Astrocyte (in vitro differentiated cells and primary cell): Measurements from ENCODE around the gene KCNN3. TPM values are rescaled to one million over a fixed set of nuclear protein-coding genes. Genes with fewer than 3 reads are reported as not detected.

Experiments used
- DNase-seq: peaks from one replicate; pipeline ENCODE4 v3.0.0-alpha.2; 2010; ENCODE audit warnings: low read depth
- FAIRE-seq: peaks from 2 replicates; lab custom pipeline; 2011; peaks lifted over from hg19 to GRCh38; lab: Jason Lieb, UNC
- H2AFZ ChIP-seq: 2 replicates; pipeline ENCODE4 v1.6.0; 2012; ENCODE audit warnings: low read depth, low read length, inconsistent platforms
- H3K27ac ChIP-seq: 2 replicates; pipeline ENCODE4 v1.5.1; 2011; ENCODE audit warnings: low read depth, low read length, inconsistent platforms
- H3K27me3 ChIP-seq: 2 replicates; pipeline ENCODE4 v1.6.0; 2011; ENCODE audit warnings: low read length, inconsistent platforms; ENCODE audit not compliant: insufficient read depth
- H3K36me3 ChIP-seq: 2 replicates; pipeline ENCODE4 v1.5.1; 2011; ENCODE audit warnings: low read length, inconsistent platforms; ENCODE audit not compliant: insufficient read depth
- H3K4me1 ChIP-seq: 2 replicates; pipeline ENCODE4 v1.5.1; 2011; ENCODE audit warnings: low read length, inconsistent platforms; ENCODE audit not compliant: insufficient read depth
- H3K4me2 ChIP-seq: 2 replicates; pipeline ENCODE4 v1.6.0; 2012; ENCODE audit warnings: low read length, inconsistent platforms
- H3K4me3 ChIP-seq: 2 replicates; pipeline ENCODE4 v1.5.1; 2011; ENCODE audit warnings: low read depth, mild to moderate bottlenecking, low read length, inconsistent platforms; ENCODE audit not compliant: insufficient read depth
- H3K79me2 ChIP-seq: 2 replicates; pipeline ENCODE4 v1.6.0; 2012; ENCODE audit warnings: mild to moderate bottlenecking, low read length, inconsistent platforms; ENCODE audit not compliant: insufficient read depth
- H3K9ac ChIP-seq: 2 replicates; pipeline ENCODE4 v1.6.0; 2012; ENCODE audit warnings: mild to moderate bottlenecking, low read length, inconsistent platforms
- H3K9me3 ChIP-seq: 2 replicates; pipeline ENCODE4 v1.5.1; 2012; ENCODE audit warnings: low read depth, mild to moderate bottlenecking, low read length, inconsistent platforms; ENCODE audit not compliant: insufficient read depth
- H4K20me1 ChIP-seq: 2 replicates; pipeline ENCODE4 v1.6.0; 2012; ENCODE audit warnings: low read length, inconsistent platforms; ENCODE audit not compliant: insufficient read depth
- H3K27ac Mint-ChIP-seq: one replicate; pipeline ENCODE4 v1.8.0; 2021; ENCODE audit warnings: mild to moderate bottlenecking, mixed read lengths; ENCODE audit not compliant: unreplicated experiment
- H3K27me3 Mint-ChIP-seq: one replicate; pipeline ENCODE4 v1.8.0; 2021; ENCODE audit warnings: low read depth, mixed read lengths; ENCODE audit not compliant: unreplicated experiment
- H3K36me3 Mint-ChIP-seq: one replicate; pipeline ENCODE4 v1.8.0; 2021; ENCODE audit warnings: low read depth, mixed read lengths; ENCODE audit not compliant: unreplicated experiment
- H3K4me1 Mint-ChIP-seq: one replicate; pipeline ENCODE4 v1.8.0; 2021; ENCODE audit warnings: low read depth, mixed read lengths; ENCODE audit not compliant: unreplicated experiment
- H3K4me3 Mint-ChIP-seq: one replicate; pipeline ENCODE4 v1.8.0; 2021; ENCODE audit warnings: mild to moderate bottlenecking, moderate library complexity, mixed read lengths; ENCODE audit not compliant: unreplicated experiment
- H3K9me3 Mint-ChIP-seq: one replicate; pipeline ENCODE4 v1.8.0; 2021; ENCODE audit warnings: mild to moderate bottlenecking, mixed read lengths; ENCODE audit not compliant: unreplicated experiment
- CTCF ChIP-seq: IDR thresholded peaks from 2 replicates; pipeline ENCODE4 v1.5.1; 2011; ENCODE audit warnings: low read depth, mild to moderate bottlenecking, inconsistent platforms, low read length, moderate library complexity; ENCODE audit not compliant: insufficient read depth
- EZH2 ChIP-seq: IDR thresholded peaks from 2 replicates; pipeline ENCODE4 v1.6.1; 2012; ENCODE audit warnings: mild to moderate bottlenecking, low read length, inconsistent platforms; ENCODE audit not compliant: insufficient read depth
- total RNA-seq: library from RNA; stranded (reverse); gene quantifications from 2 replicates; pipeline ENCODE4 v1.2.1, GENCODE V29; 2021

Gene KCNN3
- total RNA-seq, 1 donor from 2014 or later: 0.66 TPM

- no peaks in the 10 kb centered on the region for H3K9me3 Mint-ChIP-seq
- peaks cover 9% of the 10 kb centered on the region for H3K27me3 ChIP-seq
- peak overlapping the region; percentile 59 for H3K27ac ChIP-seq
- peak overlapping the region; percentile 59 for H3K9ac ChIP-seq
- peaks cover 6% of the 10 kb centered on the region for H3K27me3 Mint-ChIP-seq
- no peaks in the 10 kb centered on the region for H3K36me3 ChIP-seq
- no peaks in the 10 kb centered on the region for H3K36me3 Mint-ChIP-seq
- peaks cover 57% of the 10 kb centered on the region for H3K4me1 ChIP-seq
- H3K4me2 ChIP-seq: peak overlapping the region; percentile 82
- peak overlapping the region; percentile 3 for H3K4me3 ChIP-seq
- H2AFZ ChIP-seq: peak overlapping the region; percentile 62
- no peak for TF ChIP-seq CTCF
- no peak for TF ChIP-seq EZH2
- no peak overlapping the region for H3K4me3 Mint-ChIP-seq
- FAIRE-seq (no peak), DNase-seq (peak; percentile 29)
- peaks cover 35% of the 10 kb centered on the region for H3K4me1 Mint-ChIP-seq
- H3K27ac Mint-ChIP-seq: no peak overlapping the region
- no peaks in the 10 kb centered on the region for H4K20me1 ChIP-seq
- no peaks in the 10 kb centered on the region for H3K9me3 ChIP-seq
- no peaks in the 10 kb centered on the region for H3K79me2 ChIP-seq
These were observed 3.6 kb downstream of the KCNN3 start for GRCh38 chr1:154866257-154867063.

GRCh38 chr1:154865442-154866256 lies 4.4 kb downstream of the KCNN3 start:
- H3K27me3 ChIP-seq: peaks cover 9% of the 10 kb centered on the region
- H3K4me1 Mint-ChIP-seq: peaks cover 37% of the 10 kb centered on the region
- DNase-seq (no peak), FAIRE-seq (no peak)
- no peak overlapping the region for H3K4me3 ChIP-seq
- no peaks in the 10 kb centered on the region for H3K9me3 Mint-ChIP-seq
- H3K9me3 ChIP-seq: no peaks in the 10 kb centered on the region
- no peak overlapping the region for H3K4me3 Mint-ChIP-seq
- H3K27ac Mint-ChIP-seq: no peak overlapping the region
- no peak overlapping the region for H3K9ac ChIP-seq
- H3K27ac ChIP-seq: no peak overlapping the region
- no peaks in the 10 kb centered on the region for H3K79me2 ChIP-seq
- H2AFZ ChIP-seq: no peak overlapping the region
- H3K4me2 ChIP-seq: no peak overlapping the region
- H3K36me3 ChIP-seq: no peaks in the 10 kb centered on the region
- TF ChIP-seq CTCF: no peak
- TF ChIP-seq EZH2: no peak
- peaks cover 2% of the 10 kb centered on the region for H3K36me3 Mint-ChIP-seq
- H4K20me1 ChIP-seq: no peaks in the 10 kb centered on the region
- H3K4me1 ChIP-seq: peaks cover 57% of the 10 kb centered on the region
- peaks cover 6% of the 10 kb centered on the region for H3K27me3 Mint-ChIP-seq
